Bronchial epithelial cell (primary cell): Measurements from ENCODE around the gene ARHGAP10. TPM values are rescaled to one million over a fixed set of nuclear protein-coding genes. Genes with fewer than 3 reads are reported as not detected.
A peak's percentile ranks its signal among the peaks of the same experiment; 100 is the strongest.

Source experiments
- DNase-seq: peaks from one replicate; pipeline ENCODE4 v3.0.0-alpha.2; 2010; ENCODE audit warnings: low read depth
- FAIRE-seq: peaks from 2 replicates; lab custom pipeline; 2011; peaks lifted over from hg19 to GRCh38; lab: Jason Lieb, UNC
- H3K27me3 ChIP-seq: 2 replicates; pipeline ENCODE4 v1.5.1; 2011; ENCODE audit warnings: low read length; ENCODE audit not compliant: control insufficient read depth, insufficient read depth
- H3K36me3 ChIP-seq: 2 replicates; pipeline ENCODE4 v1.5.1; 2011; ENCODE audit warnings: low read length; ENCODE audit not compliant: control insufficient read depth, insufficient read depth
- H3K4me3 ChIP-seq: 2 replicates; pipeline ENCODE4 v1.5.1; 2011; ENCODE audit warnings: mild to moderate bottlenecking, low read depth, low read length, control low read depth
- CTCF ChIP-seq: IDR thresholded peaks from 2 replicates; pipeline ENCODE4 v1.5.1; 2011; ENCODE audit warnings: mild to moderate bottlenecking, moderate library complexity, low read length, control low read depth, inconsistent platforms; ENCODE audit not compliant: insufficient read depth, severe bottlenecking
- total RNA-seq: library from RNA; depleted of rRNA; stranded (reverse); fragments of >200 nt; gene quantifications from 2 replicates; pipeline ENCODE4 v1.2.1, GENCODE V29; 2014

The ARHGAP10 gene
- total RNA-seq, 1 donor from 2014 or later, result 8.4 TPM

GRCh38 chr4:147727476-147728028, 4.3 kb upstream of the ARHGAP10 start:
- DNase-seq, result peak; percentile 83
- FAIRE-seq, result no peak
- Histone ChIP-seq H3K36me3 (no peaks in the 10 kb centered on the region), H3K27me3 (no peaks in the 10 kb centered on the region), H3K4me3 (no peak overlapping the region)
- TF ChIP-seq CTCF, result no peak

- FAIRE-seq (no peak), DNase-seq (no peak)
- no peaks in the 10 kb centered on the region for H3K27me3 ChIP-seq
- no peak for TF ChIP-seq CTCF
- no peak overlapping the region for H3K4me3 ChIP-seq
- H3K36me3 ChIP-seq, result no peaks in the 10 kb centered on the region
Measured at GRCh38 chr4:147730333-147730732, 1.6 kb upstream of the ARHGAP10 start.

GRCh38 chr4:147732518-147733235, 789 bp downstream of the ARHGAP10 start:
- Histone ChIP-seq H3K27me3 (no peaks in the 10 kb centered on the region), H3K4me3 (peak overlapping the region; percentile 90), H3K36me3 (no peaks in the 10 kb centered on the region)
- DNase-seq, result peak; percentile 23
- no peak for TF ChIP-seq CTCF
- FAIRE-seq, result no peak

- Histone ChIP-seq H3K27me3 (no peaks in the 10 kb centered on the region), H3K36me3 (no peaks in the 10 kb centered on the region), H3K4me3 (no peak overlapping the region)
- no peak for FAIRE-seq
- TF ChIP-seq CTCF, result no peak
- DNase-seq, result peak; percentile 29
Measured at GRCh38 chr4:147733716-147734344, 1.9 kb downstream of the ARHGAP10 start.

GRCh38 chr4:147734496-147734895, 2.6 kb downstream of the ARHGAP10 start:
- H3K27me3 ChIP-seq, result no peaks in the 10 kb centered on the region
- DNase-seq (no peak), FAIRE-seq (no peak)
- no peaks in the 10 kb centered on the region for H3K36me3 ChIP-seq
- H3K4me3 ChIP-seq, result no peak overlapping the region
- TF ChIP-seq CTCF, result no peak
